ENCODE measurements around the gene SRA1.
A peak's percentile ranks its signal among the peaks of the same experiment; 100 is the strongest.

The SRA1 gene

DNA sequence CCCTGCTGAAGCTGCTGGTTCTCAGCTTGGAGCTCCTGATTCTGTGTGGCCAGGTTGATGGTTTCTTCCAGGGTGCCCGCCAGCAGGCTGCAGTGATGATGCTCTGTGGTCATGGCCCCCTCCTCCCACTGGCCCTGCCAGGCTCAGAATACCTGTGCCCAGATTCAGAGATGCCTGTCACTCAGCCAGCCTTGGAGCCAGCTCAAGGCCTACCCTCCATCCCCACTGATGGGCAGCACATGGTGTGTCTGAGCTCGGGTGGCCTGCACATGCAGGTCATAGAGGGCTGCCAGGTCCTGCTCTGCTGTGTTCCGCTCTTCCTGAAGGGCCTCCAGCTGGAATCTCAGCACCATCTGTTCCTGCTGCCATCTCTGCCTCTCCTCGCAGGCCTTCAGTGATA is 12.8 kb upstream of the SRA1 start:
- no peak for DNase-seq

DNA sequence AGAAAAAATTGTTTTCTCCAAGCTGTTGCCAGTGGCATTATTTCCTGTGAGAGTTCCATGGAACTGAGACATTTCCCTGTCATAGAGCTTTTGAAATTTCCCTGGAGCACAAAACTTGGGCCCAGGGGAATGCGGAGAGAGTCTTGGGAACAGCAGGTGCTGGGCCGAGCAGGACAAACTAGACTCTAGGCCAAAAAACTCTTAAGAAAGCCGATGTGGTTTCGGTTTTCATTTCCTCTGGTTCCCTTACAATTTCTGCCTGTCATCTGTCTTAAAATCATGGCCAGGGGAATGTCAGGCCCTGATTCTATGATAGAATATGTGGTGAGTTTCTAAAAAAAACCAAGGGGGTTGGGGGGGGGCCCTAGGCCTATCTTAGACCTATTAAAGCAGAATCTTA is 11.9 kb upstream of the SRA1 start:
- DNase-seq = no peak

DNA sequence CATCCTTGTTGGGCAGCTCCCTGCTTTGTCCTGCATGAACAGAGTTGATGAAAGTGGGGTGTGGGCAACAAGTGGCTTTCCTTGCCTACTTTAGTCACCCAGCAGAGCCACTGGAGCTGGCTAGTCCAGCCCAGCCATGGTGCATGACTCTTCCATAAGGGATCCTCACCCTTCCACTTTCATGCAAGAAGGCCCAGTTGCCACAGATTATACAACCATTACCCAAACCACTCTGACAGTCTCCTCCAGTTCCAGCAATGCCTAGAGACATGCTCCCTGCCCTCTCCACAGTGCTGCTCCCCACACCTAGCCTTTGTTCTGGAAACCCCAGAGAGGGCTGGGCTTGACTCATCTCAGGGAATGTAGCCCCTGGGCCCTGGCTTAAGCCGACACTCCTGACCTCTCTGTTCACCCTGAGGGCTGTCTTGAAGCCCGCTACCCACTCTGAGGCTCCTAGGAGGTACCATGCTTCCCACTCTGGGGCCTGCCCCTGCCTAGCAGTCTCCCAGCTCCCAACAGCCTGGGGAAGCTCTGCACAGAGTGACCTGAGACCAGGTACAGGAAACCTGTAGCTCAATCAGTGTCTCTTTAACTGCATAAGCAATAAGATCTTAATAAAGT is 11.3 kb upstream of the SRA1 start:
- no peak for DNase-seq

DNA sequence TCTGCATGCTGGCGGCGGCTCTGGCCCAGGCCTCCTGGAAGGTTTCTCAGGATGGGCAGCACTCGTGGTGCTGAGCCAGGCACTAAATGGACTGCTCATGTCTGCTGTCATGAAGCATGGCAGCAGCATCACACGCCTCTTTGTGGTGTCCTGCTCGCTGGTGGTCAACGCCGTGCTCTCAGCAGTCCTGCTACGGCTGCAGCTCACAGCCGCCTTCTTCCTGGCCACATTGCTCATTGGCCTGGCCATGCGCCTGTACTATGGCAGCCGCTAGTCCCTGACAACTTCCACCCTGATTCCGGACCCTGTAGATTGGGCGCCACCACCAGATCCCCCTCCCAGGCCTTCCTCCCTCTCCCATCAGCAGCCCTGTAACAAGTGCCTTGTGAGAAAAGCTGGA is 10.6 kb upstream of the SRA1 start:
- DNase-seq = no peak

DNA sequence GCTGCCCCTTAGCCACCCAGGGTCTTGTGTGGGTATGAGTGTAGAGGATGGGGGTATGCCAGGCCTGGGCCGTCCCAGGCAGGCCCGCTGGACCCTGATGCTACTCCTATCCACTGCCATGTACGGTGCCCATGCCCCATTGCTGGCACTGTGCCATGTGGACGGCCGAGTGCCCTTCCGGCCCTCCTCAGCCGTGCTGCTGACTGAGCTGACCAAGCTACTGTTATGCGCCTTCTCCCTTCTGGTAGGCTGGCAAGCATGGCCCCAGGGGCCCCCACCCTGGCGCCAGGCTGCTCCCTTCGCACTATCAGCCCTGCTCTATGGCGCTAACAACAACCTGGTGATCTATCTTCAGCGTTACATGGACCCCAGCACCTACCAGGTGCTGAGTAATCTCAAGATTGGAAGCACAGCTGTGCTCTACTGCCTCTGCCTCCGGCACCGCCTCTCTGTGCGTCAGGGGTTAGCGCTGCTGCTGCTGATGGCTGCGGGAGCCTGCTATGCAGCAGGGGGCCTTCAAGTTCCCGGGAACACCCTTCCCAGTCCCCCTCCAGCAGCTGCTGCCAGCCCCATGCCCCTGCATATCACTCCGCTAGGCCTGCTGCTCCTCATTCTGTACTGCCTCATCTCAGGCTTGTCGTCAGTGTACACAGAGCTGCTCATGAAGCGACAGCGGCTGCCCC is 10.0 kb upstream of the SRA1 start:
- no peak for DNase-seq

DNA sequence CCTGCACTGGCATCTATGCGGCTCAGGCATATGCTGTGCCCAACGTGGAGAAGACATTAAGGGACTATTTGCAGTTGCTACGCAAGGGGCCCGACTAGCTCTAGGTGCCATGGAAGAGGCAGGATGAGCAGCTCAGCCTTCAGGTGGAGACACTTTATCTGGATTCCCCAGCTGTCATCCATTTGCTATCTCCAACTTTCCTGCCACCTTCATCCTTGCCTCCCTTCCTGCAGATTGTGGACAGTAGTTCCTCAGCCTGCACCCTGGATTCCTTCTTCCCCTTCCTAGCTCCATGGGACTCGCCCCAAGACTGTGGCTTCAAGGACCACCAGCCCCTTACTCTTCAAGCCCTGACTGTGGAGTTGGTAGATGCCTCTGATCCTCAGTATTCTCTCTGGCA is 9.4 kb upstream of the SRA1 start:
- DNase-seq = no peak

DNA sequence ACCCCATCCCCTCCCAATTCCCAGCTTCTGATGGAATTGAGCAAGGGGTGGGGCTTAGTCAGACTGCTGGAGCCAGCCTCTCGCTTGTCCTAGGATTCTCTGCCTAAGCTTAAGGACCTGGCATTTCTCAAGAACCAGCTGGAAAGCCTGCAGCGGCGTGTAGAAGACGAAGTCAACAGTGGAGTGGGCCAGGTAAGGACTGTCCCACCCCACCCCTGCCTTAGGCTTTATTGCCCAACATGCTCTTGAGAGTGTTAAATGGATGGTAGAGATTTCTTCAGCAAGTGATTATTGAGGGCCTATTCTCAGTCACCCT is 8.5 kb upstream of the SRA1 start:
- DNase-seq = no peak

DNA sequence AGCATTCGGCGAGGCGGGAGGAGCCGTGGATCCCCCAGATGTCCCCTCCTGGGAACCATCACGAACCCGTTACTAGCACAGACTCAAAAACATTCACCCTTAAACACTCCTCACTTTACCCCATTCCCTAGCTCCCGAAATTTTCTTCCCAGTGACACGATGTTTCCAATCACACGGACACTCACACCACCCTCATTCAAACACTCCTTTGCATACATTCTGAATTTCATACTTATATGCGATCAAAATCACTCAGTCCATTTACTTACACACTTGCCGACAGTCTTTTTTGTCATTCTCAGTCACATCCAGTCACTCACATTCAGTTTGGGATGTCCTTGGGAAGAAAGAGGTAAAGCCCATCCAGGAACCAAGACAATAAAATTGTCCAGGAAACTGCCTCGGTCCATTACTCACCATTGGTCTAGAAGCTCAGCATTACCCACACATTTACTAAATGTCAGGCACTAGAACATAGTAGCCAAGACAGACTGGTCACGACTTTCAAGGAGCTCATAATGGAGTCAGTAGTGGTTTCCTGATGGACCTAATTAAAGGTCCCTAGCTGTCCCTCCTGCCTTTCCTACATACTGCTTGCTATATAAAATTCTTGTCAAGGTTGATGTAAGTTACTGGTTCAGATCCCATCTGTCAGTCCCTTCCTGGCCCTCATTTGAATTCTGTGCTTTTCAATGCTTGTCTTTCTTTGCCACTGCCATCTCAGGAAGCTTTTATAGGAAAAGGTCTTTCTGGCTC is 7.9 kb upstream of the SRA1 start:
- no peak for DNase-seq

DNA sequence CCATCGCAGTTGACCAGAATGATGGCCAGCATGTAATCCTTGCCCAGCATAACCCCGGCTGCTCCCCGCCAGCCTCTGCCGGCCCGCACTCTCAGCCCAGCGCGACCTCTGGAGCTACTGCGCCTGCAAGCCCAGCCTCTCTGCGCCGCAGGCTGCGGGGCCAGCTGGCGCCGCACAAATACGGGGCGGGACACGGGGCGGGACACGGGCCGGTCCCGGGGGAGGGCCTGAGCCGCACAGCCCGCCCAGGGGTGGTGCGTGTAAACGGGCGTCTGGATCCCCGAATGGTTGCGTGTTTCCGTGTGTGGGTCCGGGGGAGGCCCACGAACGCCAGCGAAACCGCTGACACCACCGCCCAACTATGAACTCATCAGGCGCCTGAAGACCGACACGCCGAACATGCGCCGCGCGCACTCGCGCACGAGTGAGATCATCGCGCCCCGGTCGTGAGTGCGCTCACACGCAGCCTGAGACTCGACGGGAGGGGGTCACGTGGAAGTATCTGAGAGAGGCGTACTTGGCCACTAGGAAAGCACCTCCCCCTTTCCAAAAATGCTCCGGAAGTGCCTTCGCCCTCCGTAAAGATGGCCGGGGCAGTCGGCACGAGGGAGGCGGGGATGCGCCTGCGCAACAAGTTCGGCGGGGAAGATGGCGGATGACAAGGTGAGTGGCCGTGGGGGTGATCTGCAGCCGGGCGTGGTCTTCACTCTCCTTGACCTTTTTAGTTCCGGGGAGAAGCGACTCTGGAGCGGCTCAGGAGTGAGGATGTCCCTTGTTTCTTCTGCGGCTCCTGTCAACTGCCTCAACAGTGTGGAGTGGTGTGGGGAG is 7.1 kb upstream of the SRA1 start, which contains the start of the genes APBB3 and SLC35A4:
APBB3 (minus strand) TSS at position 403 of the 828 bp plus-strand sequence; CDS start at position 50, 353 bp downstream.
SLC35A4 (plus strand) TSS at position 633 of the 828 bp plus-strand sequence. CDS start 2,342 bp downstream, outside the sequence.
- DNase-seq = peak; percentile 96 to 97

DNA sequence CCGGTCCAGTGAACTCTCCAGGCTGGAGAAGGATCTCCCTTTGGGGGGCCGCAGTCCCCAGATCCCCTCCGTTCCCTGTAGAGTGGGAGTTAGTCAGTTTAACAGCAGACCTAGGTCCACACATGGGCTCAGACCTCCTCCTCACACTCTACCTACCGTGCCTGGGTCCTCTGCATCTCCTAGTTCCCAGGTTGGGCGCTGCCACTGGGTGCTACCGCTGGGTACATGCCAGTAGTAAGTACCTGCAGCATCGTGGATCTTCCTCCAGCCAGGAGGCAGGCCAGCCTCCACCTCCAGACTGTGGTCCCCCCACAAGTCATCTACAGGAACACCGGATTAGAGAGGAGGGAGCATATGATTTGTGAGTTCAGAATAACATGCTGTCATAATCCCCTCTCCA is 6.3 kb upstream of the SRA1 start:
- peak in 1 of 2 experiments; percentile 40 for DNase-seq

DNA sequence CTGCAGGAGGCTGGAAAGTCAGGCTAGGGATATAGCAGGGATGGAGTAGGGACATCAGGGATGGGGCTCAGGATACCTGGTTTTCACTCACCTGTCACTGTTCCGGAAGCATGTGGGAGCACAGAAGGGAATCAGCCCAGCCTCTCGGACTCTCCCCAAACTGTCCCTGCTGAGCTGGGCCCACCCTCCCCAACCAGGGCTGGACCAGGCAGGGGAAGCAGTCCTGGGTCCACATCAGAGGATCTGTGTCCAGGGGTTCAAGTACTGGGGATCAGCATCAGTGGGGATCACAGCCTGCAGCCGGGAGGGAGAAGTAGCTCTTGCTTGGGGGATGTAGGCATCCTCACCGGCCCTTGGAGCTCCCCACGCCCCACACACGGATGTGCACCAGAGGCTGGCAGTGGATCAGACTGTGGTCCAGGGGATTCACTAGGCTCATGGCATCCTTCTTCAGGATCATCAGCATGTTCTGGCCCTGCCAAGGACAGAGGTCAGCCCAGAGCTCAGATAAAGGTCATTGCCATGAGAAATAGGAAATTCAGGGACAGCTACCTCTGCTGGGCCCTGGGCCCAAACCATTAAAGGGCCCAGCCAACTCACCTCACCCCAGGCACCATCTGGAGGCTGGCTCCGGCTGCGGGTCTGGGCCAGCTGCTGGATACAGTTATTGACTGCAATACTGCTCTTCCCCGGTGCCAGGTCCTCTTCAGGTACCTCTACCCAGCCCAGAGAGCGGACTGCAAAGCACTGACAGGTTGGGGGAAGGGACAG is 4.7 kb upstream of the SRA1 start:
- no peak for DNase-seq

DNA sequence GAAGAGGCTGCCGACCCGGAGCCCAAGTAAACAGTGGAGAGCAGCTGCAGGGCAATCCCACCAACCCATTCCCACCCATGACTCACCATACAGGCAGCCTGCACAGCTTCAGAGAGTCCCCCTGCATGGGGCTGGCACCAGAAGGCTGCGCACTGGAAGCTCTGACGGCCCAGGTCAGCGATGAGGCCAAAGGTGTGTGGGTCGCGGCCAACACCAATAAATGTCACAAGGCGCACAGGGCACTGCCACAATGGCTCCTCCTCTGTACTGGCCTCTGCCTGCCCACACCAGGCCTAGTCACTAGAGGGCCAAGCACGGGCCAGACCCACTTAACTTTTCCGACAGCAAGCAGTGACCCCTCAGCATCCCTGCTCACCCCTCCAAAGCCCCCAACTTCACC is 3.0 kb upstream of the SRA1 start:
- no peak for DNase-seq

DNA sequence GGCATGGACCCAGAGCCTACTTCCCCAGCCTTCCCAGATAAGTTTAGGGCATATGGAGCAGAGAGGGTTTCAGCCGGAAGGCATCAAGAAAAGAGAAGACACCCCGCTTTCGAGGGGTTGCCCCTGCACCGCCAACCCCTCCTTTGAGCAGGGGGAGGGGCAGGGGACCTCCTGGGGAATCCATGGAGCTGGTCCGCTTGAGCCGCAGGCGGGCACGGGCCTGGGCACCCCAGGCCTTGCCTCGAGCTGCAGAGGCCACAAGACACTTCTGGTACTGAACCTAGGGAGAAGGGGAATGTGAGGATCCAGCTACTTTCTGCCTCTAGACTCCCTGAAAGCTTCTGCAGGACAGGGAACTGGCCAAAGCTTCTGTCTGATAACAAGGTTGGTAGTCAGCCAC is 1.3 kb upstream of the SRA1 start:
- no peak for DNase-seq

DNA sequence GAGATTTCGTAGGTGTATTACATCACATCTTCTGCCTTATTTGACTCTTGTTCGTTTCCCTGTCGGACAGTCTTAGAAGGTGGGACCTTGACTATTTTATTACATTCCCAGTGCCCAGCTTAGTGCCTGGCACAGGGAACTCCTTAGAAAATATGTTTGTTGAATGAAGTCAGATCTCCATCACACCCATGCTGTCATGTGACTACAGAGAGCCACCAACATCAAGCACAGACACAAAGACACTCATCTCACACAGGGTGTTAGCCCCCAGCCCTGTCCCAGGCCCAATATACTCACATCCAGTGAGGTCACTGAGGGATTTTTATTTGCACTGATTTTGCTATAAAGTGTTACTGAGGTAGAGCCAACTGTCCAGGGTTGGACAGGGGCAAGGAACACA is 692 bp upstream of the SRA1 start:
- no peak for DNase-seq

DNA sequence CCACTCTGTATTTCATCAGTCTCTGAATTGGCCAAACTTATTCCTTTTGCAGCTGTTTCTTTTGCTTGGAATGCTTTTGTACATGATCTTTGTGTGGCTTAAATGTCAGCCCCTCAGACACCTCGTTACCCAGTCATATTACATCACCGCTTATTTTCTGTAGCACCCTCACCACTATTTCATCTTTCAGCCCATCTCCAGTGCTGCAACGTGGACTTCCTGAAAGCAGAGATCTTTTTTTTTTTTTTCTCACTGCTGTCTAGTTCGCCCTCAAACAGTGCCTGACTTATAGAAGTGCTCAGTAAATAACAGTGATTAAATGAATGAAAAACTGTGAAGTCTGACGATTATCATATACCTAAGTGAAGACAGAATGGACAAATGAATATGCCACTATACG is 835 bp downstream of the SRA1 start:
- no peak for DNase-seq

DNA sequence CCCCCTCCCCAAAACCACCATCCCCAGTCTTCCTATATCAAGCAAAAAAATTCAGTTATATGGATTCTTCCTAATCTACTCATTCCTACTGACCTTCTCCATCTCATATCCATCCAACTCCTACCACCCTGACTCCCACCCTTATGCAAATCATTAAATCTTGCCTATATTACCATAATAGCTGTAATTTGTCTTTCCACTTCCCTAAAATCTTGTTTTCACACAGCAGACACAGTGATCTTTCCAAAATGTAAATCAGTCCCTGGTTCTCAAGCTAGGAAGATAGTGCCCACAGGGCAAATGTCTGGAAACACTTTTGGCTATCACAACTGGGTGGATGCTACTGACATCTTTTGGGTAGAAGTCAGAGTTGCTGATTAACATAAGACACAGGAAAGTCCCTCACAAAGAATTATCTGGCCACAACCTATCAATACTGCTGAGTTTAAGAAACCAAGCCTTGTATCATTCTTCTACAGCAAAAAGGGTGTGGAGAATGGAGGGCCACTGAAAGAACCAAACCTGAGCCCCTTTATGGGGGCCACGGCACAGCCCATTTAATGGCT is 1.4 kb downstream of the SRA1 start:
- no peak for DNase-seq

DNA sequence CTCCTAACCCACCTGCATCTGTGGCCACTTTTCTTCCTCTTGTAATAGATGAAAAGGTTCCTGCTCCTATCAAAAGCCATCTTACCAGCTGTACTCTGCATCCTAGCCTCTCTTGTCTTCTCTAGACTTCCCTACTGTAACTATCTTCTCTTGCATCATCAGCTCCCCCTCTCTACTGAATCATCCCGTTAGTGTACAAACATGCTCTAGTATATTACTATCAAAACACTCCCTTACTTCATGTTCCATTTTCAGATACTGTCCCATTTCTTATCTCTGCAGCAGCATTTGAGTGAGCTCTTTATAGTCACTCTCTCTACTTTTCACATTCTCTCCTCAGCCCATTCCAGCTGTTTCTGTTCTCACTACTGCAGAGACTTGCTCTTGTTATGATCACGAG is 2.8 kb downstream of the SRA1 start:
- DNase-seq = no peak

DNA sequence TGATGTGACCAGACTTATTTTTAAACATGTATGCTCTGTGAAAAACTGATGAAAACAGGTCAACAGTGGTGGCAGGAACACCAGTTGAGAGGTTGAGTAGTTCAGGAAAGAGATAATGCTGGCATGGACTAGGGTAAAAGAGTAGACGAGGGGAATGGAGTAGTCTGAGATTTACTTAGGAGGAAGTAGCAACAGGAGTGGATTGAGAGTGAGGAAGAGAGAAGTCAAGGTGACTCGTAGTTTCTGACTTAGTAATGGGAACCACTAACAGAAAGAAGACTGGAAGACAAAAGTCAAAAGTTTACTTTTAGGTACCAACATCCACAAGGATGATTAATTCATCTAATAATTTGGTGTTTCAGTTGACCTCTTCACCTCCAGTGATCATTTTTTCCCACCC is 3.6 kb downstream of the SRA1 start:
- no peak for DNase-seq

DNA sequence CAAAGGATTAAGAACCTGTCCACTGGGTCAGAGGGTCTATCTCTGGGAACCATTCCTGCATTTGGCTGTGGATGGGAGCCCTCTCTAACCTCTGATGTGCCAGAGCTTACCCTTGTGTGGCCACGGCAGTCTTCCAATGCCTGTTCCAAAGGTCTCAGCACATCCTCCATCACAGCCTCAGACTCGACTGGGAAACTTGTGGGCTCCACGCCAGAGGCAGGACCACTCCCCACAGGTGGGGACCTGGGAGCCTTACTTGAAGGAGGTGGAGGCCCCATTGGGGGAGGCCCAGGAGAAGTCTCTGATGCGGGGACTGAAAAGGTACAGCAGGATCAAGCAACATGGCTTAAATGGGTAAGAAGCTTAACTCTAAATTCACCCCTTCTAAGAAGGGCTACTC is 5.4 kb downstream of the SRA1 start:
- no peak for DNase-seq

DNA sequence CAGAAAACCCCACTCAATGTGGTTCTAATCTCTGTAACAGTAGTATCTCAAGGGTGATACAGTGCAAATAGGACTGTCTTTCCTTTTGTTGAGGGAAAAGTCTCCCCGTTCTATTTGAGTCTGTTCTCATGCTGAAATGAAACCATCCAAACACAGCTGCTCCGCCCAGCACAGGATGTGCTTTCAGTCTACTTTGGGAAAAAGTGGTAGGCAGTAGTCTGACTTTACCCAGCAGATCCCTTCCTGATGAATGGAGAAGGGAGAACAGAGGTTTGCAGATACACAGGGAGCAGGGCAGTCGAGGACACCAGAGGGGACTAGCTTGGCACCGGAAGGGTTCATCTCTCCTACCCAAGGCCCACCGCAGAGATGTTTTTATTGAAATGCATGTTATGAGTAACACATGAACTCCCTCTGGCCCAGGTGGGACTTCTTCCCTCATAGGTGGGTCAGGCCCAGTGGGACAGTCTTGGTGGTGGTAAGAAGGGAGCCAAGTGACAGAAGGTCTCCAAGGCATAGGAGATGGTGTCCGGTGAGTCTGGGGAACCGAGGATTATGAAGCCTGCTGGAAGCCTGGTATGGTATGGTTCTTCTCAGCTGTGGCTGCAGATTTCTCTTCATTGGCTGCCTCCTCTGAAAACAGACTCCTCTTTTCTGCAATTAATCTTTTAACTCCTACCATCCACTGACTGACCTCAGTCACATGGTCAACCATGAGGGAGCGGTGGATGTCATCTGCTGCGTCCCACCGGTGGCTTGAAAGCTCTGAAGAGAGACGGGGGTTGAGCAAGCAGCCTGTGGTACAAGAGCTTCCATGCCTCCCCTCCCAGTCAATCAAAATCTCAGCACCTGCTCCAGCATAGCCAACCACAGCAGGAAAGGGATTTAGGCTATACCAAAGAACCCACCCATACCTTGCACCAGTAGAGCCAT is 6.9 kb downstream of the SRA1 start:
- DNase-seq = no peak

Data from NCI-H524 (cell line).